ENCODE measurements around the gene PMPCA. TPM values are rescaled to one million over a fixed set of nuclear protein-coding genes. Genes with fewer than 3 reads are reported as not detected.

Gene PMPCA
- total RNA-seq, 1 experiment from 2014 or later = 103 TPM

DNA sequence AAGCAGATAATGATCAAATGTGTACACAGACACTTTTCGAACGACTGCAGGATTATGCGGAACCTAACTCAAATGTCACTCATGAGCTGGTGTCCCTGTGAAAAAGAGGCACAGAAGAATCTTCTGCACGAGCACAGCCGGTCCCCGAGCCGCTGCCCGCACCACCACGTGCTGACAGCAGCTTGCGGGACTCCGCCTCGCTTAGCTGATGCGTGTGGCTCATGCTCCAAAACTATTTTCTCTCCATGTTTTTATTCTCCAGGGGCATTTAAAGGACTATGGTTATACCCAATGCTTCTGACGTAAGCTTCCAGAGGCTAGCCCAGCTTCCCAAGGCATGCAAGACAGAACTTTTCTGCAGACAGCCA is 62.9 kb downstream of the PMPCA start:
- TF ChIP-seq, protein P1, sequence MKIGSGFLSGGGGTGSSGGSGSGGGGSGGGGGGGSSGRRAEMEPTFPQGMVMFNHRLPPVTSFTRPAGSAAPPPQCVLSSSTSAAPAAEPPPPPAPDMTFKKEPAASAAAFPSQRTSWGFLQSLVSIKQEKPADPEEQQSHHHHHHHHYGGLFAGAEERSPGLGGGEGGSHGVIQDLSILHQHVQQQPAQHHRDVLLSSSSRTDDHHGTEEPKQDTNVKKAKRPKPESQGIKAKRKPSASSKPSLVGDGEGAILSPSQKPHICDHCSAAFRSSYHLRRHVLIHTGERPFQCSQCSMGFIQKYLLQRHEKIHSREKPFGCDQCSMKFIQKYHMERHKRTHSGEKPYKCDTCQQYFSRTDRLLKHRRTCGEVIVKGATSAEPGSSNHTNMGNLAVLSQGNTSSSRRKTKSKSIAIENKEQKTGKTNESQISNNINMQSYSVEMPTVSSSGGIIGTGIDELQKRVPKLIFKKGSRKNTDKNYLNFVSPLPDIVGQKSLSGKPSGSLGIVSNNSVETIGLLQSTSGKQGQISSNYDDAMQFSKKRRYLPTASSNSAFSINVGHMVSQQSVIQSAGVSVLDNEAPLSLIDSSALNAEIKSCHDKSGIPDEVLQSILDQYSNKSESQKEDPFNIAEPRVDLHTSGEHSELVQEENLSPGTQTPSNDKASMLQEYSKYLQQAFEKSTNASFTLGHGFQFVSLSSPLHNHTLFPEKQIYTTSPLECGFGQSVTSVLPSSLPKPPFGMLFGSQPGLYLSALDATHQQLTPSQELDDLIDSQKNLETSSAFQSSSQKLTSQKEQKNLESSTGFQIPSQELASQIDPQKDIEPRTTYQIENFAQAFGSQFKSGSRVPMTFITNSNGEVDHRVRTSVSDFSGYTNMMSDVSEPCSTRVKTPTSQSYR (CRISPR knock-in tag; IDR thresholded peaks at IDR 0.05) = no peak
- TF ChIP-seq JUN (CRISPR knock-in tag; IDR thresholded peaks at IDR 0.05) (no peak), ZNF423 (CRISPR knock-in tag; IDR thresholded peaks at IDR 0.05) (no peak), EMX1 (CRISPR knock-in tag; IDR thresholded peaks at IDR 0.05) (no peak), CBFB (CRISPR knock-in tag; IDR thresholded peaks at IDR 0.05; ENCODE audit: low read depth) (no peak)
- TF ChIP-seq, protein P2, sequence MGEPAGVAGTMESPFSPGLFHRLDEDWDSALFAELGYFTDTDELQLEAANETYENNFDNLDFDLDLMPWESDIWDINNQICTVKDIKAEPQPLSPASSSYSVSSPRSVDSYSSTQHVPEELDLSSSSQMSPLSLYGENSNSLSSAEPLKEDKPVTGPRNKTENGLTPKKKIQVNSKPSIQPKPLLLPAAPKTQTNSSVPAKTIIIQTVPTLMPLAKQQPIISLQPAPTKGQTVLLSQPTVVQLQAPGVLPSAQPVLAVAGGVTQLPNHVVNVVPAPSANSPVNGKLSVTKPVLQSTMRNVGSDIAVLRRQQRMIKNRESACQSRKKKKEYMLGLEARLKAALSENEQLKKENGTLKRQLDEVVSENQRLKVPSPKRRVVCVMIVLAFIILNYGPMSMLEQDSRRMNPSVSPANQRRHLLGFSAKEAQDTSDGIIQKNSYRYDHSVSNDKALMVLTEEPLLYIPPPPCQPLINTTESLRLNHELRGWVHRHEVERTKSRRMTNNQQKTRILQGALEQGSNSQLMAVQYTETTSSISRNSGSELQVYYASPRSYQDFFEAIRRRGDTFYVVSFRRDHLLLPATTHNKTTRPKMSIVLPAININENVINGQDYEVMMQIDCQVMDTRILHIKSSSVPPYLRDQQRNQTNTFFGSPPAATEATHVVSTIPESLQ (CRISPR knock-in tag; IDR thresholded peaks at IDR 0.05) = no peak
- TF ChIP-seq, protein P3, sequence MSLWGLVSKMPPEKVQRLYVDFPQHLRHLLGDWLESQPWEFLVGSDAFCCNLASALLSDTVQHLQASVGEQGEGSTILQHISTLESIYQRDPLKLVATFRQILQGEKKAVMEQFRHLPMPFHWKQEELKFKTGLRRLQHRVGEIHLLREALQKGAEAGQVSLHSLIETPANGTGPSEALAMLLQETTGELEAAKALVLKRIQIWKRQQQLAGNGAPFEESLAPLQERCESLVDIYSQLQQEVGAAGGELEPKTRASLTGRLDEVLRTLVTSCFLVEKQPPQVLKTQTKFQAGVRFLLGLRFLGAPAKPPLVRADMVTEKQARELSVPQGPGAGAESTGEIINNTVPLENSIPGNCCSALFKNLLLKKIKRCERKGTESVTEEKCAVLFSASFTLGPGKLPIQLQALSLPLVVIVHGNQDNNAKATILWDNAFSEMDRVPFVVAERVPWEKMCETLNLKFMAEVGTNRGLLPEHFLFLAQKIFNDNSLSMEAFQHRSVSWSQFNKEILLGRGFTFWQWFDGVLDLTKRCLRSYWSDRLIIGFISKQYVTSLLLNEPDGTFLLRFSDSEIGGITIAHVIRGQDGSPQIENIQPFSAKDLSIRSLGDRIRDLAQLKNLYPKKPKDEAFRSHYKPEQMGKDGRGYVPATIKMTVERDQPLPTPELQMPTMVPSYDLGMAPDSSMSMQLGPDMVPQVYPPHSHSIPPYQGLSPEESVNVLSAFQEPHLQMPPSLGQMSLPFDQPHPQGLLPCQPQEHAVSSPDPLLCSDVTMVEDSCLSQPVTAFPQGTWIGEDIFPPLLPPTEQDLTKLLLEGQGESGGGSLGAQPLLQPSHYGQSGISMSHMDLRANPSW (CRISPR knock-in tag; conservative IDR thresholded peaks at IDR 0.05; ENCODE audit: low read depth) = no peak
- TF ChIP-seq, protein P4, sequence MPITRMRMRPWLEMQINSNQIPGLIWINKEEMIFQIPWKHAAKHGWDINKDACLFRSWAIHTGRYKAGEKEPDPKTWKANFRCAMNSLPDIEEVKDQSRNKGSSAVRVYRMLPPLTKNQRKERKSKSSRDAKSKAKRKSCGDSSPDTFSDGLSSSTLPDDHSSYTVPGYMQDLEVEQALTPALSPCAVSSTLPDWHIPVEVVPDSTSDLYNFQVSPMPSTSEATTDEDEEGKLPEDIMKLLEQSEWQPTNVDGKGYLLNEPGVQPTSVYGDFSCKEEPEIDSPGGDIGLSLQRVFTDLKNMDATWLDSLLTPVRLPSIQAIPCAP (CRISPR knock-in tag; IDR thresholded peaks at IDR 0.05) = no peak
- TF ChIP-seq, protein P5, sequence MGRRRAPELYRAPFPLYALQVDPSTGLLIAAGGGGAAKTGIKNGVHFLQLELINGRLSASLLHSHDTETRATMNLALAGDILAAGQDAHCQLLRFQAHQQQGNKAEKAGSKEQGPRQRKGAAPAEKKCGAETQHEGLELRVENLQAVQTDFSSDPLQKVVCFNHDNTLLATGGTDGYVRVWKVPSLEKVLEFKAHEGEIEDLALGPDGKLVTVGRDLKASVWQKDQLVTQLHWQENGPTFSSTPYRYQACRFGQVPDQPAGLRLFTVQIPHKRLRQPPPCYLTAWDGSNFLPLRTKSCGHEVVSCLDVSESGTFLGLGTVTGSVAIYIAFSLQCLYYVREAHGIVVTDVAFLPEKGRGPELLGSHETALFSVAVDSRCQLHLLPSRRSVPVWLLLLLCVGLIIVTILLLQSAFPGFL (CRISPR knock-in tag; IDR thresholded peaks at IDR 0.05; ENCODE audit: borderline replicate concordance) = no peak
- TF ChIP-seq, protein P6, sequence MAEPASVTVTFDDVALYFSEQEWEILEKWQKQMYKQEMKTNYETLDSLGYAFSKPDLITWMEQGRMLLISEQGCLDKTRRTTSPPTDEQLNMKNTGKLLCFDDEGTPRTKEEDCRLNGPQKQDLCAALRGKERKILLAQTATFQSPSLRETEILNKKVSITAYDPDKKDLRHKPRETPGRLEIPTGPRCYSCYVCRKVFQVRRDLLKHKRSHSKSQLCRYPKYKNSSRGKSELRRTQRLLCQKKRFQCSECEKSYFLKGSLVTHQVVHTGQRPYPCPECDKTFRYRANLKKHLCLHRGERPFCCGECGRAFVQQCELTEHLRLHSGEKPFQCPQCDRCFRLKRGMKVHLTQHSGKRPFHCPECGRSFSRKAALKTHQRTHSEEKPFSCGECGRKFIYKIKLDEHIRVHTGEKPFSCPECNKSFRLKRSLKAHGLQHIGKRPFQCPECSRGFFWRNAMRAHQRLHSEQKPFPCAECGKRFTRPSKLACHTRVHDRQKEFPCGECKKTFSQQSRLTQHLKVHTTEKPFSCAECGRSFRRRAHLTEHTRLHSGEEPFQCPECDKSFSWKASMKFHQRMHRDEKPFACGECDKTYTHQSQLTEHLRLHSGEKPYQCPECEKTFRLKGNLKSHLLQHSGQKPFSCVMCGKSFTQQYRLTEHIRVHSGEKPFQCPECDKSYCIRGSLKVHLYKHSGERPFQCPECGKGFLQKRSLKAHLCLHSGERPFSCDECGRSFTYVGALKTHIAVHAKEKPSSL (CRISPR knock-in tag; conservative IDR thresholded peaks at IDR 0.05) = no peak
- TF ChIP-seq, protein P7, sequence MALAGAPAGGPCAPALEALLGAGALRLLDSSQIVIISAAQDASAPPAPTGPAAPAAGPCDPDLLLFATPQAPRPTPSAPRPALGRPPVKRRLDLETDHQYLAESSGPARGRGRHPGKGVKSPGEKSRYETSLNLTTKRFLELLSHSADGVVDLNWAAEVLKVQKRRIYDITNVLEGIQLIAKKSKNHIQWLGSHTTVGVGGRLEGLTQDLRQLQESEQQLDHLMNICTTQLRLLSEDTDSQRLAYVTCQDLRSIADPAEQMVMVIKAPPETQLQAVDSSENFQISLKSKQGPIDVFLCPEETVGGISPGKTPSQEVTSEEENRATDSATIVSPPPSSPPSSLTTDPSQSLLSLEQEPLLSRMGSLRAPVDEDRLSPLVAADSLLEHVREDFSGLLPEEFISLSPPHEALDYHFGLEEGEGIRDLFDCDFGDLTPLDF (CRISPR knock-in tag; IDR thresholded peaks at IDR 0.05) = no peak
- TF ChIP-seq, protein P8, sequence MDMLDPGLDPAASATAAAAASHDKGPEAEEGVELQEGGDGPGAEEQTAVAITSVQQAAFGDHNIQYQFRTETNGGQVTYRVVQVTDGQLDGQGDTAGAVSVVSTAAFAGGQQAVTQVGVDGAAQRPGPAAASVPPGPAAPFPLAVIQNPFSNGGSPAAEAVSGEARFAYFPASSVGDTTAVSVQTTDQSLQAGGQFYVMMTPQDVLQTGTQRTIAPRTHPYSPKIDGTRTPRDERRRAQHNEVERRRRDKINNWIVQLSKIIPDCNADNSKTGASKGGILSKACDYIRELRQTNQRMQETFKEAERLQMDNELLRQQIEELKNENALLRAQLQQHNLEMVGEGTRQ (CRISPR knock-in tag; IDR thresholded peaks at IDR 0.05) = no peak
- ATAC-seq = no peak
- no peaks in the 10 kb centered on the region for H3K4me1 Mint-ChIP-seq
- H3K27ac Mint-ChIP-seq = no peak overlapping the region; the same call in 1 of the 2 replicates
- H3K36me3 Mint-ChIP-seq = peaks cover 58% of the 10 kb centered on the region
- H3K27me3 Mint-ChIP-seq (ENCODE audit: low read depth) = no peaks in the 10 kb centered on the region
- H3K4me3 Mint-ChIP-seq = no peak overlapping the region
- CTCF ChIA-PET = interaction anchor here (0.6 kb wide), 1 partner anchor 115 kb away, joined by 3 read pairs; no protein-coding TSS in a partner anchor
- DNase-seq (ENCODE audit: low spot score) = no peak
- POLR2A ChIA-PET = no interaction called here
- H3K9me3 Mint-ChIP-seq = no peaks in the 10 kb centered on the region

Other genes starting within 250 kb of the PMPCA start
- gene LHX3, start 205.5 kb upstream of the PMPCA start, total RNA-seq (2021) = 0.11 TPM in 1 of 3 replicates, not detected in the others
- 31.7 to 33.4 TPM (median 33.2 TPM) in 3 replicates for gene QSOX2, start 164.8 kb upstream of the PMPCA start, total RNA-seq (2021)
- gene CCDC187, start 106.6 kb upstream of the PMPCA start, total RNA-seq (2021) = 0.02 to 0.04 TPM in 2 of 3 replicates, not detected in the other
- 14.2 to 16.2 TPM (median 16.2 TPM) in 3 replicates for gene GPSM1, start 83.1 kb upstream of the PMPCA start, total RNA-seq (2021)
- gene DNLZ, start 46.9 kb upstream of the PMPCA start, total RNA-seq (2021) = 13.5 to 17.2 TPM (median 15.0 TPM) in 3 replicates
- 0.76 to 0.96 TPM (median 0.96 TPM) in 3 replicates for gene CARD9, start 37.0 kb upstream of the PMPCA start, total RNA-seq (2021)
- 18.9 to 22.8 TPM (median 20.0 TPM) in 3 replicates for gene SNAPC4, start 10.5 kb upstream of the PMPCA start, total RNA-seq (2021)
- 102 to 140 TPM (median 103 TPM) in 3 replicates for gene ENTR1, start within 50 bp of the PMPCA start, total RNA-seq (2021)
- gene INPP5E, start 29.2 kb downstream of the PMPCA start, total RNA-seq (2021) = 23.6 to 25.5 TPM (median 24.0 TPM) in 3 replicates
- gene SEC16A, start 72.4 kb downstream of the PMPCA start, total RNA-seq (2021) = 52.1 to 70.9 TPM (median 52.3 TPM) in 3 replicates
- gene NOTCH1, start 135.4 kb downstream of the PMPCA start, total RNA-seq (2021) = 76.7 to 95.6 TPM (median 79.2 TPM) in 3 replicates